Measurements from ENCODE around the gene MICU1. TPM values are rescaled to one million over a fixed set of nuclear protein-coding genes. Genes with fewer than 3 reads are reported as not detected.
"Not testable (repeated sequence)": the region's sequence is repeated elsewhere in the genome, so short reads cannot be mapped to it uniquely, and the experiment has no call there.

Gene MICU1
- total RNA-seq, 2 experiments from 2014 or later: 9.4 to 12.1 TPM

GRCh38 chr10:72445851-72446250 is 180.0 kb downstream of the MICU1 start:
- Histone ChIP-seq H3K4me1 (ENCODE audit: insufficient read depth, low read length) (no peaks in the 10 kb centered on the region), H3K27me3 (ENCODE audit: control insufficient read depth in 1 of 2, insufficient read depth in 2 of 2, low read length in 2 of 2) (no peaks in the 10 kb centered on the region), H3K36me3 (ENCODE audit: insufficient read depth, low read length) (no peaks in the 10 kb centered on the region), H3K27ac (ENCODE audit: low read depth in 1 of 2, low read length in 2 of 2) (no peak overlapping the region), H3K4me3 (ENCODE audit: low read length) (no peak overlapping the region), H3K9me3 (ENCODE audit: control insufficient read depth in 1 of 2, insufficient read depth in 1 of 2, low read length in 2 of 2) (no peaks in the 10 kb centered on the region)
- no peak for TF ChIP-seq CTCF (IDR thresholded peaks at IDR 0.05)
- no peaks in the 10 kb centered on the region for H3K27me3 Mint-ChIP-seq
- CTCF ChIA-PET: no interaction called here
- peaks cover 23% of the 10 kb centered on the region for H3K36me3 Mint-ChIP-seq (ENCODE audit: low read depth)
- POLR2A ChIA-PET: interaction anchor here (1.0 kb wide), 1 partner anchor 11 kb away, joined by 3 read pairs; no protein-coding TSS in a partner anchor
- H3K4me3 Mint-ChIP-seq: no peak overlapping the region
- no peak for ATAC-seq (ENCODE audit: poor library complexity)
- intact Hi-C loops (cut with DNase I, micrococcal nuclease): no loop called here
- no peak overlapping the region for H3K27ac Mint-ChIP-seq
- H3K4me1 Mint-ChIP-seq (ENCODE audit: low read depth): no peaks in the 10 kb centered on the region
- H3K9me3 Mint-ChIP-seq: peaks cover 2% of the 10 kb centered on the region
- no peak for DNase-seq

- H3K9me3 ChIP-seq (ENCODE audit: control insufficient read depth in 1 of 2, insufficient read depth in 1 of 2, low read length in 2 of 2); H3K36me3 ChIP-seq (ENCODE audit: insufficient read depth, low read length); CTCF ChIA-PET; H3K4me3 ChIP-seq (ENCODE audit: low read length); H3K27me3 Mint-ChIP-seq; intact Hi-C loops (cut with DNase I, micrococcal nuclease); POLR2A ChIA-PET; H3K9me3 Mint-ChIP-seq; H3K4me1 ChIP-seq (ENCODE audit: insufficient read depth, low read length); H3K4me1 Mint-ChIP-seq (ENCODE audit: low read depth); H3K4me3 Mint-ChIP-seq; ATAC-seq (ENCODE audit: poor library complexity); H3K27ac Mint-ChIP-seq; H3K27me3 ChIP-seq (ENCODE audit: control insufficient read depth in 1 of 2, insufficient read depth in 2 of 2, low read length in 2 of 2); DNase-seq; H3K27ac ChIP-seq (ENCODE audit: low read depth in 1 of 2, low read length in 2 of 2): not testable (repeated sequence)
- peaks cover 23% of the 10 kb centered on the region for H3K36me3 Mint-ChIP-seq (ENCODE audit: low read depth)
These were observed 182.9 kb downstream of the MICU1 start for GRCh38 chr10:72442969-72443368.

- CTCF ChIA-PET: no interaction called here
- Mint-ChIP-seq H3K4me3 (no peak overlapping the region), H3K27me3 (no peaks in the 10 kb centered on the region), H3K27ac (no peak overlapping the region), H3K36me3 (ENCODE audit: low read depth) (no peaks in the 10 kb centered on the region), H3K4me1 (ENCODE audit: low read depth) (no peaks in the 10 kb centered on the region), H3K9me3 (no peaks in the 10 kb centered on the region)
- intact Hi-C loops (cut with DNase I, micrococcal nuclease): no loop called here
- no peak for TF ChIP-seq CTCF (IDR thresholded peaks at IDR 0.05)
- ATAC-seq (ENCODE audit: poor library complexity): no peak
- no peaks in the 10 kb centered on the region for H3K9me3 ChIP-seq (ENCODE audit: control insufficient read depth in 1 of 2, insufficient read depth in 1 of 2, low read length in 2 of 2)
- H3K27ac ChIP-seq (ENCODE audit: low read depth in 1 of 2, low read length in 2 of 2): no peak overlapping the region
- H3K4me1 ChIP-seq (ENCODE audit: insufficient read depth, low read length): no peaks in the 10 kb centered on the region
- no peaks in the 10 kb centered on the region for H3K27me3 ChIP-seq (ENCODE audit: control insufficient read depth in 1 of 2, insufficient read depth in 2 of 2, low read length in 2 of 2)
- no peaks in the 10 kb centered on the region for H3K36me3 ChIP-seq (ENCODE audit: insufficient read depth, low read length)
- POLR2A ChIA-PET: no interaction called here
- no peak for DNase-seq
- no peak overlapping the region for H3K4me3 ChIP-seq (ENCODE audit: low read length)
These were observed 190.3 kb downstream of the MICU1 start for GRCh38 chr10:72435570-72435969.

DNA sequence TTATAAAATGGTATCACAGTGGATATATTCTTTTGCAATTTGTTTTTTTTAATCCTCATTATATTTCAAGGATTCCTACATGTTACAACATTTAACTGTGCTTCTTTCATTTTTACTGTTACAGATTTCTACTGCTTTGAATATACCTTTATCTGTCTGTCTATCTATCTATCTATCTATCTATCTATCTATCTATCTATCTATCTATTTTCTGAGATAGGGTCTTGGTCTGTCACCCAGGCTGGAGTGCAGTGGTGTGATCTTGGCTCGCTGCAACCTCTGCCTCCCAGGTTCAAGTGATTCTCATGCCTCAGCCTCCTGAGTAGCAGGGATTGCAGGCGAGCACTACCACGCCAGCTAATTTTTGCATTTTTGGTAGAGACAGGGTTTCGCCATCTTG is 194.9 kb downstream of the MICU1 start:
- H3K4me3 Mint-ChIP-seq; H3K36me3 ChIP-seq (ENCODE audit: insufficient read depth, low read length); H3K36me3 Mint-ChIP-seq (ENCODE audit: low read depth); H3K27me3 ChIP-seq (ENCODE audit: control insufficient read depth in 1 of 2, insufficient read depth in 2 of 2, low read length in 2 of 2); ATAC-seq (ENCODE audit: poor library complexity); POLR2A ChIA-PET; DNase-seq; H3K27me3 Mint-ChIP-seq; H3K9me3 Mint-ChIP-seq; intact Hi-C loops (cut with DNase I, micrococcal nuclease); H3K27ac Mint-ChIP-seq; H3K4me3 ChIP-seq (ENCODE audit: low read length); H3K9me3 ChIP-seq (ENCODE audit: control insufficient read depth in 1 of 2, insufficient read depth in 1 of 2, low read length in 2 of 2); H3K4me1 Mint-ChIP-seq (ENCODE audit: low read depth); H3K27ac ChIP-seq (ENCODE audit: low read depth in 1 of 2, low read length in 2 of 2); H3K4me1 ChIP-seq (ENCODE audit: insufficient read depth, low read length): not testable (repeated sequence)
- CTCF ChIA-PET: interaction anchor here (0.8 kb wide), 1 partner anchor 19 kb away, joined by 4 read pairs; no protein-coding TSS in a partner anchor
